CD14-positive monocyte (primary cell): ENCODE results near the gene EIF2S1. TPM values are rescaled to one million over a fixed set of nuclear protein-coding genes. Genes with fewer than 3 reads are reported as not detected.
A peak's percentile ranks its signal among the peaks of the same experiment; 100 is the strongest.

Source experiments
- DNase-seq, 3 donors: peaks; one replicate each; pipeline ENCODE4 v3.0.0-alpha.2; 2011 to 2022
- H2AFZ ChIP-seq: 2 replicates; pipeline ENCODE4 v1.6.0; 2012; ENCODE audit warnings: mild to moderate bottlenecking, low read depth, low read length, inconsistent platforms; ENCODE audit not compliant: insufficient read depth, poor library complexity, severe bottlenecking
- H3K27ac ChIP-seq, 2 donors: 1 replicate in 1 of 2; 2 replicates in 1 of 2; pipeline ENCODE4 v1.5.1; 2012 to 2013; ENCODE audit warnings: low read length in 2 of 2, control low read depth in 1 of 2, inconsistent platforms in 1 of 2, low read depth in 1 of 2, mild to moderate bottlenecking in 1 of 2
- H3K27me3 ChIP-seq, 2 donors: one replicate each; pipeline versions ENCODE4 v1.6.0 to v1.6.1; 2011 to 2013; ENCODE audit warnings: low read length in 2 of 2; ENCODE audit not compliant: control insufficient read depth in 2 of 2, insufficient read depth in 2 of 2
- H3K36me3 ChIP-seq, 2 donors: replicated peaks in 1 of 2; 1 replicate in 1 of 2; 2 replicates in 1 of 2; pipeline versions ENCODE4 v1.5.1 to v1.6.1; 2012 to 2013; ENCODE audit warnings: low read length in 2 of 2, control low read depth in 1 of 2, inconsistent platforms in 1 of 2, mild to moderate bottlenecking in 1 of 2; ENCODE audit not compliant: insufficient read depth in 2 of 2, control insufficient read depth in 1 of 2
- H3K4me1 ChIP-seq, 2 donors: 1 replicate in 1 of 2; 2 replicates in 1 of 2; pipeline versions ENCODE4 v1.5.1 to v1.6.1; 2012 to 2013; ENCODE audit warnings: low read length in 2 of 2, control low read depth in 1 of 2, inconsistent platforms in 1 of 2, mild to moderate bottlenecking in 1 of 2, moderate library complexity in 1 of 2; ENCODE audit not compliant: insufficient read depth in 2 of 2, control insufficient read depth in 1 of 2
- H3K4me2 ChIP-seq: replicated peaks from 2 replicates; pipeline ENCODE3; 2012; ENCODE audit warnings: low read length, moderate library complexity, mild to moderate bottlenecking; ENCODE audit not compliant: poor library complexity, severe bottlenecking; ENCODE audit errors: extremely low read depth
- H3K4me3 ChIP-seq, 3 experiments: fragments of 200-600 bp in 1 of 3; sonication (generic) in 1 of 3; replicated peaks in 1 of 3; 1 replicate in 2 of 3; 2 replicates in 1 of 3; pipeline ENCODE4 v1.5.1; 2011 to 2013; ENCODE audit warnings: low read length in 3 of 3, mild to moderate bottlenecking in 3 of 3, control low read depth in 2 of 3, low read depth in 2 of 3, inconsistent platforms in 1 of 3, moderate library complexity in 1 of 3
- H3K79me2 ChIP-seq: 2 replicates; pipeline ENCODE4 v1.6.0; 2012; ENCODE audit warnings: mild to moderate bottlenecking, control low read depth, inconsistent platforms, low read length, moderate library complexity; ENCODE audit not compliant: insufficient read depth
- H3K9ac ChIP-seq: 2 replicates; pipeline ENCODE4 v1.6.0; 2017; ENCODE audit warnings: low read length, mild to moderate bottlenecking; ENCODE audit not compliant: insufficient read depth, poor library complexity, severe bottlenecking
- H3K9me3 ChIP-seq, 2 donors: replicated peaks in 1 of 2; 1 replicate in 1 of 2; 2 replicates in 1 of 2; pipeline versions ENCODE4 v1.5.1 to v1.6.1; 2012 to 2013; ENCODE audit warnings: low read length in 2 of 2, control low read depth in 1 of 2; ENCODE audit not compliant: control insufficient read depth in 1 of 2, insufficient read depth in 1 of 2
- H4K20me1 ChIP-seq: 2 replicates; pipeline ENCODE4 v1.6.0; 2012; ENCODE audit warnings: mild to moderate bottlenecking, low read length, control low read depth, moderate library complexity; ENCODE audit not compliant: insufficient read depth
- H3K27ac Mint-ChIP-seq, 7 donors: one replicate each; pipeline ENCODE4 v1.8.0; 2020; ENCODE audit warnings: mild to moderate bottlenecking in 7 of 7, mixed read lengths in 7 of 7, moderate library complexity in 6 of 7, inconsistent platforms in 2 of 7
- H3K27me3 Mint-ChIP-seq, 3 donors: one replicate each; pipeline ENCODE4 v1.8.0; 2021 to 2022; ENCODE audit warnings: low read depth in 3 of 3, mild to moderate bottlenecking in 3 of 3, mixed read lengths in 3 of 3, moderate library complexity in 3 of 3, inconsistent platforms in 1 of 3
- H3K36me3 Mint-ChIP-seq, 2 donors: one replicate each; pipeline ENCODE4 v1.8.0; 2020; ENCODE audit warnings: mixed read lengths in 2 of 2, inconsistent platforms in 1 of 2, mild to moderate bottlenecking in 1 of 2
- H3K4me1 Mint-ChIP-seq: one replicate; pipeline ENCODE4 v1.8.0; 2020; ENCODE audit warnings: mild to moderate bottlenecking, mixed read lengths
- H3K4me3 Mint-ChIP-seq, 2 donors: one replicate each; pipeline ENCODE4 v1.8.0; 2020; ENCODE audit warnings: mild to moderate bottlenecking in 2 of 2, mixed read lengths in 2 of 2, moderate library complexity in 1 of 2
- H3K9me3 Mint-ChIP-seq, 7 donors: one replicate each; pipeline ENCODE4 v1.8.0; 2020 to 2022; ENCODE audit warnings: mixed read lengths in 7 of 7, mild to moderate bottlenecking in 6 of 7, moderate library complexity in 6 of 7, inconsistent platforms in 2 of 7
- CTCF ChIP-seq: fragments of 200-600 bp; IDR thresholded peaks from one replicate; pipeline ENCODE4 v1.8.0; 2022; ENCODE audit warnings: antibody characterized with exemption, mild to moderate bottlenecking
- WGBS: methylation state at CpG from one replicate; pipeline ENCODE4 v1.1.5; 2013; ENCODE audit warnings: missing lambda C conversion rate; ENCODE audit not compliant: insufficient coverage; 5-methylcytosine and 5-hydroxymethylcytosine counted together
- intact Hi-C, 2 donors: fragments of 100-400 bp; cut with micrococcal nuclease; formaldehyde crosslinking; loops; one replicate each; pipeline versions ENCODE4 v1.15.0 to v1.15.1; 2023
- polyA plus RNA-seq, 3 donors: library from polyadenylated mRNA; depleted of rRNA in 1 of 3; unstranded in 2 of 3; stranded (reverse) in 1 of 3; fragments of 300-500 nt in 2 of 3; fragments of >200 nt in 1 of 3; fragmentation: Illumina TruSeq in 2 of 3; gene quantifications; 1 replicate in 2 of 3; 2 replicates in 1 of 3; pipeline ENCODE4 v1.2.3, GENCODE V29; 2012 to 2021

Gene EIF2S1
- polyA plus RNA-seq, 3 donors: 21.9 to 111 (median 110) TPM

DNA sequence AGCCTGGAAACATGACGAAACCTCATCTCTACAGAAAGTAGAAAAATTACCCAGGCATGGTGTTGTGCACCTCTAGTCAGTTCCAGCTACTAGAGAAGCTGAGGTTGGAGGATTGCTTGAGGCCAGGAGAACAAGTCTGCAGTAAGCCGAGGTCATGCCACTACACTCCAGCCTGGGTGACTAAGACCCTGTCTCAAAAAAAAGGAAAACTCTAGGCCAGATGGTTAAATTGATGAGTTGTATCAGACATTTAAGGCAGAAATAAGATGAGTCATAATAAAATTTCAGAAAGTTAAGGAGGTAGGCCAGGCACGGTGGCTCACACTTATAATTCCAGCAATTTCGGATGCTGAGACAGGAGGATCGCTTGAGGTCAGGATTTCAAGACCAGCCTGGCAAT lies 10.7 kb downstream of the EIF2S1 start:
- TF ChIP-seq CTCF: no peak
- intact Hi-C loops: no loop called here
- Mint-ChIP-seq H3K9me3 (no peaks in the 10 kb centered on the region), H3K36me3 (peaks cover 80 to 92% of the 10 kb centered on the region in 2 donors), H3K27me3 (no peaks in the 10 kb centered on the region), H3K4me3 (no peak overlapping the region), H3K4me1 (no peaks in the 10 kb centered on the region), H3K27ac (peak overlapping the region in 2 of 7 donors; percentile 25 to 43)
- WGBS: 100% methylated on average over 1 of the region's 5 CpGs
- H3K36me3 ChIP-seq: peaks cover 94 to 100% of the 10 kb centered on the region in 2 donors
- no peak overlapping the region for H3K27ac ChIP-seq
- H3K9me3 ChIP-seq: no peaks in the 10 kb centered on the region
- no peak overlapping the region for H2AFZ ChIP-seq
- no peaks in the 10 kb centered on the region for H3K27me3 ChIP-seq
- H3K9ac ChIP-seq: no peak overlapping the region
- H3K4me2 ChIP-seq: no peak overlapping the region
- no peaks in the 10 kb centered on the region for H3K4me1 ChIP-seq
- H3K79me2 ChIP-seq: peaks cover 34% of the 10 kb centered on the region
- no peak overlapping the region for H3K4me3 ChIP-seq
- peaks cover 45% of the 10 kb centered on the region for H4K20me1 ChIP-seq
- no peak for DNase-seq

DNA sequence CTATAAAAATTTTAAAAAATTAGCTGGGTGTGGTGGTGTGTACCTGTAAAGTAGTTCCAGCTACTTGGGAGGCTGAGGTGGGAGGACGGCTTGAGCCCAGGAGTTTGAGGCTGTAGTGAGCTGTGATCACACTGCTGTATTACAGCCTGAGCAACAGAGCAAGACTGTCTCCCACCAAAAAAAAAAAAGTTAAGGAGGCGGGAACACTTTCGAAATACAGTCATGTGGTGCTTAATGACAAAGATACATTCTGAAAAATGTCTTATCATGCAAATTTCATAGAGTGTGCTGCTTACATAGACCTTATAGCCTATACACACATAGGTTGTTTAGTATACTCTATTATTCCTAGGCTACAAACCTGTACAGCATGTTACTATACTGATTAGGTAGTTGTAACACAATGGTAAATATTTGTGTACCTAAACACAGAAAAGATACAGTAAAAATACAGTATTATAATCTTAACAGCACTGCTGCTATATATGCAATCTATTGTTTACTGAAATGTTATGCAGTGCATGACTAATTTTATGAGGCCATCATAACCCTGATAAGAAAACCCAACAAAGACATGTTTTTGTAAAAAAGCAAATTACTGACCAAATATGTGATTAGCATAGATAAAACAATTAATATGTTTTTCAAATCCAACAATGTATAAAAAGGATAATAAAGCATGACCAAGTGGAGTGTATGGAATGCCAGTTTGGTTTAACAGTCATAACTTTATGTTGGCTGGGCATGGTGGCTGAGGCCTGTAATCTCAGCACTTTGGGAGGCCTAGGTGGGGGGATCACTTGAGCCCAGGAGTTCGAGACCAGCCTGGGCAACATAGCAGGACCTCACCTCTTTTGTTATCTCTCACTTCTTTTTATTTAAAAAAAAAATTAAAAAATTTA lies 11.4 kb downstream of the EIF2S1 start:
- no peak for TF ChIP-seq CTCF
- no peaks in the 10 kb centered on the region for H3K4me1 ChIP-seq
- H3K79me2 ChIP-seq: peaks cover 27% of the 10 kb centered on the region
- intact Hi-C loops: no loop called here
- no peak overlapping the region for H3K4me3 ChIP-seq
- no peaks in the 10 kb centered on the region for H3K4me1 Mint-ChIP-seq
- H3K27me3 Mint-ChIP-seq: no peaks in the 10 kb centered on the region
- DNase-seq: no peak
- H3K36me3 Mint-ChIP-seq: peaks cover 79 to 92% of the 10 kb centered on the region in 2 donors
- no peak overlapping the region for H3K4me2 ChIP-seq
- H4K20me1 ChIP-seq: peaks cover 46% of the 10 kb centered on the region
- H3K27me3 ChIP-seq: no peaks in the 10 kb centered on the region
- WGBS: no CpG with 5 or more reads among the region's 4 CpGs
- no peak overlapping the region for H3K27ac ChIP-seq
- no peaks in the 10 kb centered on the region for H3K9me3 ChIP-seq
- no peaks in the 10 kb centered on the region for H3K9me3 Mint-ChIP-seq
- no peak overlapping the region for H3K9ac ChIP-seq
- H2AFZ ChIP-seq: no peak overlapping the region
- no peak overlapping the region for H3K4me3 Mint-ChIP-seq
- H3K36me3 ChIP-seq: peaks cover 94 to 100% of the 10 kb centered on the region in 2 donors
- H3K27ac Mint-ChIP-seq: peak overlapping the region in 2 of 7 donors; percentile 55 to 78
